Measurements from ENCODE around the gene SWT1.
"Not testable (repeated sequence)": the region's sequence is repeated elsewhere in the genome, so short reads cannot be mapped to it uniquely, and the experiment has no call there.

SWT1 gene

GRCh38 chr1:185255595-185255994 is 98.6 kb downstream of the SWT1 start:
- not testable (repeated sequence) for DNase-seq

- not testable (repeated sequence) for DNase-seq
These were observed 100.4 kb downstream of the SWT1 start for GRCh38 chr1:185257116-185257949.

GRCh38 chr1:185257950-185258208 is 100.9 kb downstream of the SWT1 start:
- DNase-seq = no peak

GRCh38 chr1:185258676-185259075 is 101.7 kb downstream of the SWT1 start:
- DNase-seq = no peak

GRCh38 chr1:185260611-185261010 is 103.6 kb downstream of the SWT1 start:
- DNase-seq = no peak

GRCh38 chr1:185262151-185262550 is 105.2 kb downstream of the SWT1 start:
- DNase-seq = no peak

GRCh38 chr1:185263292-185263691 is 106.3 kb downstream of the SWT1 start:
- no peak for DNase-seq

- no peak for DNase-seq
These were observed 106.8 kb downstream of the SWT1 start for GRCh38 chr1:185263780-185264179.

GRCh38 chr1:185265314-185265713 is 108.3 kb downstream of the SWT1 start:
- DNase-seq = no peak

GRCh38 chr1:185267301-185267700 is 110.3 kb downstream of the SWT1 start:
- no peak for DNase-seq

GRCh38 chr1:185267701-185268100 is 110.7 kb downstream of the SWT1 start:
- no peak for DNase-seq

GRCh38 chr1:185268352-185268751 is 111.4 kb downstream of the SWT1 start:
- no peak for DNase-seq

GRCh38 chr1:185271921-185272320 is 115.0 kb downstream of the SWT1 start:
- DNase-seq = no peak

GRCh38 chr1:185279571-185279970 is 122.6 kb downstream of the SWT1 start:
- DNase-seq = no peak

- DNase-seq = no peak
These were observed 123.6 kb downstream of the SWT1 start for GRCh38 chr1:185280589-185280988.

GRCh38 chr1:185281245-185281644 is 124.3 kb downstream of the SWT1 start:
- DNase-seq = peak; percentile 60

GRCh38 chr1:185284116-185284515 is 127.1 kb downstream of the SWT1 start:
- no peak for DNase-seq

GRCh38 chr1:185284533-185285276 is 127.7 kb downstream of the SWT1 start:
- no peak for DNase-seq

GRCh38 chr1:185287451-185287850 is 130.5 kb downstream of the SWT1 start:
- DNase-seq = no peak

- DNase-seq = no peak
These were observed 131.5 kb downstream of the SWT1 start for GRCh38 chr1:185288435-185288834.

GRCh38 chr1:185289880-185290279 is 132.9 kb downstream of the SWT1 start:
- DNase-seq = no peak

GRCh38 chr1:185291159-185291558 is 134.2 kb downstream of the SWT1 start:
- no peak for DNase-seq

- DNase-seq = no peak
These were observed 134.7 kb downstream of the SWT1 start for GRCh38 chr1:185291652-185292051.

- DNase-seq = no peak
These were observed 135.3 kb downstream of the SWT1 start for GRCh38 chr1:185292237-185292636.
